PC-9 (cell line): ENCODE data around the gene CPB2.

Experiments
- EZH2 ChIP-seq: fragments of 200-600 bp; sonication (generic); IDR thresholded peaks from 2 replicates; pipeline ENCODE4 v1.8.0; 2017; ENCODE audit warnings: antibody characterized with exemption, low read depth
- TF ChIP-seq, protein P1 (sequence below): fragments of 200-600 bp; sonication (generic); conservative IDR thresholded peaks from 2 replicates; pipeline ENCODE4 v1.6.1; 2017; ENCODE audit warnings: mixed run types, antibody characterized with exemption, mild to moderate bottlenecking, moderate library complexity

DNA sequence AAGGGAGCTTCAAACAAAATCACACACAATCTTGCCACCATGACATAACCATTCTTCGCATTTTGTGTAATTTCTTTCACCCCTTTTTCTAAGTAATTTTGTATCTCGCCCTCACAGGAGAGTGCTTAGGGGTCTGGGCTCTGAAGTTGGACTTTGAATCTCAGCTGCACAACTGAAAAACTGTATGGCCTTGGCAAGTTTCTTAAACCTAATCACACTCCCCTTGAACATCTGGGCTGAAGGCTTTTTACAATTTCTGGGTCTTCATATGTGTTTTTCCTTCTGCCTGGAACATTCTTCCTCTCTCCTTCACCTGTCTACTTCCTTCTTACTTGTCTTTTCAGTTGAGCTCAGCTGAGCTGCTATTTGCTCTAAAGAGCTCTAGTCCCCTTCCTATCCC lies 24.3 kb upstream of the CPB2 start:
- TF ChIP-seq, protein P1, sequence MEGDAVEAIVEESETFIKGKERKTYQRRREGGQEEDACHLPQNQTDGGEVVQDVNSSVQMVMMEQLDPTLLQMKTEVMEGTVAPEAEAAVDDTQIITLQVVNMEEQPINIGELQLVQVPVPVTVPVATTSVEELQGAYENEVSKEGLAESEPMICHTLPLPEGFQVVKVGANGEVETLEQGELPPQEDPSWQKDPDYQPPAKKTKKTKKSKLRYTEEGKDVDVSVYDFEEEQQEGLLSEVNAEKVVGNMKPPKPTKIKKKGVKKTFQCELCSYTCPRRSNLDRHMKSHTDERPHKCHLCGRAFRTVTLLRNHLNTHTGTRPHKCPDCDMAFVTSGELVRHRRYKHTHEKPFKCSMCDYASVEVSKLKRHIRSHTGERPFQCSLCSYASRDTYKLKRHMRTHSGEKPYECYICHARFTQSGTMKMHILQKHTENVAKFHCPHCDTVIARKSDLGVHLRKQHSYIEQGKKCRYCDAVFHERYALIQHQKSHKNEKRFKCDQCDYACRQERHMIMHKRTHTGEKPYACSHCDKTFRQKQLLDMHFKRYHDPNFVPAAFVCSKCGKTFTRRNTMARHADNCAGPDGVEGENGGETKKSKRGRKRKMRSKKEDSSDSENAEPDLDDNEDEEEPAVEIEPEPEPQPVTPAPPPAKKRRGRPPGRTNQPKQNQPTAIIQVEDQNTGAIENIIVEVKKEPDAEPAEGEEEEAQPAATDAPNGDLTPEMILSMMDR, result no peak
- no peak for TF ChIP-seq EZH2
